IPS DF 19.7 (cell line): ENCODE results near the gene DHX35.
A peak's percentile ranks its signal among the peaks of the same experiment; 100 is the strongest.

Experiments
- DNase-seq: peaks from one replicate; pipeline ENCODE4 v3.0.0-alpha.2; 2013; ENCODE audit warnings: low read depth, low spot score

Gene DHX35

GRCh38 chr20:39057911-39058310 is 95.8 kb downstream of the DHX35 start:
- no peak for DNase-seq

GRCh38 chr20:39059036-39059435 is 96.9 kb downstream of the DHX35 start:
- no peak for DNase-seq

GRCh38 chr20:39066471-39067242 is 104.5 kb downstream of the DHX35 start:
- no peak for DNase-seq

- no peak for DNase-seq
These were observed 105.5 kb downstream of the DHX35 start for GRCh38 chr20:39067526-39068216.

- no peak for DNase-seq
These were observed 107.8 kb downstream of the DHX35 start for GRCh38 chr20:39069976-39070375.

- DNase-seq = no peak
These were observed 108.5 kb downstream of the DHX35 start for GRCh38 chr20:39070484-39071231.

- no peak for DNase-seq
These were observed 110.0 kb downstream of the DHX35 start for GRCh38 chr20:39072132-39072531.

GRCh38 chr20:39072653-39073052 is 110.5 kb downstream of the DHX35 start:
- DNase-seq = no peak

GRCh38 chr20:39075731-39076130 is 113.6 kb downstream of the DHX35 start:
- no peak for DNase-seq

GRCh38 chr20:39076958-39077357 is 114.8 kb downstream of the DHX35 start:
- no peak for DNase-seq

- DNase-seq = no peak
These were observed 118.2 kb downstream of the DHX35 start for GRCh38 chr20:39080326-39080725.

GRCh38 chr20:39081255-39081654 is 119.1 kb downstream of the DHX35 start:
- DNase-seq = peak; percentile 7

- no peak for DNase-seq
These were observed 120.7 kb downstream of the DHX35 start for GRCh38 chr20:39082622-39083398.

GRCh38 chr20:39083761-39084160 is 121.6 kb downstream of the DHX35 start:
- DNase-seq = no peak

- no peak for DNase-seq
These were observed 126.9 kb downstream of the DHX35 start for GRCh38 chr20:39089029-39089428.
